Measurements from ENCODE around the gene TYW3.

Gene TYW3, protein sequence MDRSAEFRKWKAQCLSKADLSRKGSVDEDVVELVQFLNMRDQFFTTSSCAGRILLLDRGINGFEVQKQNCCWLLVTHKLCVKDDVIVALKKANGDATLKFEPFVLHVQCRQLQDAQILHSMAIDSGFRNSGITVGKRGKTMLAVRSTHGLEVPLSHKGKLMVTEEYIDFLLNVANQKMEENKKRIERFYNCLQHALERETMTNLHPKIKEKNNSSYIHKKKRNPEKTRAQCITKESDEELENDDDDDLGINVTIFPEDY

GRCh38 chr1:74732960-74733603 lies at the start of gene TYW3, which contains the start of gene CRYZ:
TYW3 (plus strand) TSS chr1:74733152; CDS start chr1:74733245, 93 bp downstream.
CRYZ (minus strand) TSS chr1:74733050; CDS start chr1:74724821, 8,229 bp downstream.
- peak; percentile 95 for DNase-seq

DNA sequence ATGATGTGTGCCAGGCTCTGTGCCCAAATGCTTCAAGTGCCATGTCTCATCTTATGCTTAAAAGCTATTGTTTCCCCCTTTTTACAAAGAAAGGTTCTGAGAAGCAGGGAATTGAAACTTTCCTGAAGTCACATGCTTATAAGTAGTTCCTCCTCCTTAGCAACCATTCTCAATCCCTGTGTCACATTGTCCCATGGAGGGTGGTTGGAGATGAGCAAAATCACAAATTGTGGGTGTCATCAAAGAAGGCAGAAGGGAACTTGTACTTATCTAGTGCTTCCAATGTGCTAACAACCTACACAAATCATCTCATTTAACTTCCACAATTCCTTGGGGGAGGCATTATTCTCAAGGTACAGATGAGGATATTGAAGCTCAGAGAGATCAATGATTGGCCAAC lies 49.3 kb upstream of the TYW3 start:
- DNase-seq = no peak

- DNase-seq = no peak
Measured at GRCh38 chr1:74684301-74684700, 48.7 kb upstream of the TYW3 start.

DNA sequence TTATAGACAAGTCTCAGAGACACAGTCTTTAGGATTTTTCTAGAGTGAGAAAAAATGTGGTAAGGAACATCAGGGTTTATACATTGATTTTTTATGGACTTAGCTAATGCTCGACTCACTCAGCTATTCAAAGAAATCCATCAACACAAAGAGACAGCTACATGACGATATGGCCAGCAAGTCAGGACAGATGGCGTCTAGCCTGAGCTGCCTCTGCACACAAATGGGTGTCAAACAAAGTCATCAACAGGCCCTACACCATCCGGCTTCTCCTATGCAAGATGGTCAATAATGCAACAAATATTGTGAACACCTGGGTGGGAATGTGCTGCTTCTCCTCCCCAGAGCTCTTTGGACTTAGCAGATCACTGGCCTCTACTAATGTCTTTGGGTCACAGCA lies 46.0 kb upstream of the TYW3 start:
- DNase-seq = no peak

- DNase-seq = peak; percentile 49
Measured at GRCh38 chr1:74689621-74690363, 43.2 kb upstream of the TYW3 start.

- no peak for DNase-seq
Measured at GRCh38 chr1:74690364-74690696, 42.6 kb upstream of the TYW3 start.

GRCh38 chr1:74690909-74691308 lies 42.0 kb upstream of the TYW3 start:
- no peak for DNase-seq

- DNase-seq = no peak
Measured at GRCh38 chr1:74693473-74693872, 39.5 kb upstream of the TYW3 start.

DNA sequence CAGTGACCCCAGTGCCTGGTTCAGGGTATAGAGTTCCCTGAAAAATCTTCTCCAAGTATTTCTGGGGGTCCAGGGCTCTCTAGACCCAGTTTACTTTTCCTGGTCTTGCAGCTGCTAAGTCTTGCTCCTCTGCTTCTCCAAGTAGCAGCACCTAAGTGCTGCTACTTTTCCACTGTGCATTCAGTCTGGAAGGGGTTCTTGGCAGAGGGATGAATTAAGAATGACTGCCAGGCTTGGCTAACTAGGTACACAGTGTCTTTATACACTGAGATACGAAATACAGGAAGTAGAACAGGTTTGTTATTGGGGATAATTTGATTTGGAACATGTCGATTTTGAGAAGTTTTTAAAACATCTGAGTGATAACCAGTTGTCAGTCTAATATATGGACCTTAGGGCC lies 35.1 kb upstream of the TYW3 start:
- no peak for DNase-seq

GRCh38 chr1:74699331-74699730 lies 33.6 kb upstream of the TYW3 start:
- DNase-seq = no peak

DNA sequence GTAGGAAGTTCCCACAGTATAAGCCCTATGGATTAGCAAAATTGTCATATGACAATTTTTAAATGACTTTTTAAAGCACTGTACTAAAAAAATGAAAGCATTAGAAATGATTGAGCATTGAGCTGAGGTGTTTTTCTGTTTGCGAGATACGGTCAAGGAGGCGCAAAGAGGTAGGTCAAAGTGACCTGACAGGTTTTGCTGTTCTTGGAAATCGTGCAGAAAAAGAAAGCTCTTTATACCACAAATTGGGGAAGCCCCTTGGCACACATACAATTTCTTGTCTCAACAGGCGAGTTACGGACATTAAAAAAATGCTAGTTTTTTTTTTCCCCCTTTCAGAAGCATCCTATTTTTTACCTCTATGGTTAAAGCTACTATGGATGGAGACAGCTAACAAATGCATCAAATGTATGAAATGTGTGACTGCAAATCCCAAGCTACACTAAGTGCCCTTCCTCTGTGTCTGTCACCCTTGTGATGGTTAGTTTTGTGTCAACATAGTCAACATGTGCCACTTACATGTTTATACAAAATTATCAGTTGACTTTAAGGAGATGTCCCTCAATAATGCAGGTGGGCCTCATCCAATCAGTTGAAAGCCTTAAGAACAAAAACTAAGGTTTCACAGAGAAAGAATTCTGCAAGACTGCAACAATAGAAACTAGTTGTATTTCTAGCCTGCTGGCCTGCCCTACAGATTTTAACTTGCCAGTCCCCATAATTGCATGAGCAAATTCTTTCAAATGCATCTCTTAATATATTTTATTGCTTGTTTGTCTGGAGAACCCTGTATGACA lies 29.4 kb upstream of the TYW3 start:
- no peak for DNase-seq

DNA sequence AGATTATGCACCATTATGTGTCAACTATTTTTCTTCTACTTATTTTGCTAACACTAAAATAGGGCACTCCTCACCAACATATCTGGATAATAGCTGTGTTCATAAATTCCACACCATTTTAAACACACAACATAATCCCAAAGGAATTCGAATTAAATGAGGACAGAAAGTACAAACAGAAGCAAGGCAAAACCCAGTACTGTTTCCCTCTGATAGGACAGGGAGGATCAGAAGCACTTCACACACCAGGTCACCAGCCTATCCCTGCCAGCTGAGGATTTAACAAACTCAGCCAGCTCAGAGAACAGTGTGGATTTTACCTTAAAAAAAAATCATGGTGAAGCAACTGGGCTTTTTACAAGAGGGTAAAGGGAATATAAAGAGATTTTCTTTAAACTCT lies 20.1 kb upstream of the TYW3 start:
- DNase-seq = no peak

DNA sequence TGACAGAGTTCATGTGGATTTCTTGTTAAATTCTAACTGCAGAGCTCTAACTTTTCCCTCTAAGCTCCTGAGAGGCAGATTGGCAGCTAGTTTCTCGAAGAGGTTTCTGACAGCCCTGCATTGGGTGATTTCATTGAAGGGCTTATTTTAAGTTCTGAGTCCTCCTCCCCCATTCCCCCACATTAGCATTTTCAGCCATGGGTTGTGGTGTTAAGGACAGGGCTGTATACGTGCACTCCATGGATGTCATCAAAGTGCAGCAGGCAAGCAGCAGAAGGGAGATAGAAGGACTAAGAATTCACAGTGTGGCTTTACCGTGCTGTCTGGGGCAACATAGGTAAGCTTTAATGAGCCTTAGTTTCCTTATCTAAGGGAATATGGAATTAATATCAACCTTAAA lies 19.1 kb upstream of the TYW3 start:
- no peak for DNase-seq

- DNase-seq = no peak
Measured at GRCh38 chr1:74714429-74715235, 18.3 kb upstream of the TYW3 start.

DNA sequence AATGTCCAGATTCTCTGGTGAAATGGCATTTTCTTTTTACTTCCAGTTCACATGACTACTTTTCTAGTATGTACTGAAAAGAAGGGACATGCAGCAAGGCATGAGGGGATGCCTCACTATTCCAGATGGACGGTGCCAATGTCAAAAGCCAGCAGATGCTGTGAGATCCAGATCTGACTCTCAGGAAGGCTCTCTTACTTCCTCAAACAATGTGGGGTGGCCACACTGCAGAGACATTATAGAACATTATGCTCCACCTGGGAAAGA lies 17.8 kb upstream of the TYW3 start:
- no peak for DNase-seq

GRCh38 chr1:74715806-74716205 lies 17.1 kb upstream of the TYW3 start:
- no peak for DNase-seq

GRCh38 chr1:74716822-74717221 lies 16.1 kb upstream of the TYW3 start:
- no peak for DNase-seq

DNA sequence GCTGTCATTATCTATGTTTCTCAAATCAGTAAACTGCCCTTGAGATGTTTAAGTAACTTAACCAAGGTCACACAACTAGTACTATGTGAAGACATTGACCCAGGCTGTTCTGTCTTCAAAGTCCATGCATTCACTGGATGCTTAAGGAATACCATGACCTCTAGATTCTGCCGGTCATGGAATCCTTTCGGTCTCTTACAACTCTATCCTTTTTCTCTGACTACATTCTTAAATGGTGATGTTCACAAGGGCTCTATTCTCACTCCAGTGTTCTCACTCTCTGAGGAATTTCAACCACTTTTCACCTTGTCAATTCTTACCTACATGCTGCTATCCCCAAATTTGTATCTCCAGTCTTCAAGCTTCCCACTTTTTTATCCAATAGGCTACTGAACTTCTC lies 15.3 kb upstream of the TYW3 start:
- DNase-seq = no peak

- DNase-seq = no peak
Measured at GRCh38 chr1:74726063-74726462, 6.9 kb upstream of the TYW3 start.

- DNase-seq = no peak
Measured at GRCh38 chr1:74728736-74729135, 4.2 kb upstream of the TYW3 start.

GRCh38 chr1:74729741-74730478 lies 3.0 kb upstream of the TYW3 start:
- no peak for DNase-seq
